Osteoblast (primary cell): ENCODE data around the gene CTNNBIP1. TPM values are rescaled to one million over a fixed set of nuclear protein-coding genes. Genes with fewer than 3 reads are reported as not detected.

ENCODE experiments used
- DNase-seq: peaks from one replicate; pipeline ENCODE4 v3.0.0; 2011; ENCODE audit warnings: low spot score, mixed read lengths; ENCODE audit not compliant: insufficient read length; ENCODE audit errors: missing footprints
- H2AFZ ChIP-seq: 2 replicates; pipeline ENCODE4 v1.6.0; 2011; ENCODE audit warnings: mild to moderate bottlenecking, low read length
- H3K27ac ChIP-seq: 2 replicates; pipeline ENCODE4 v1.5.1; 2011; ENCODE audit warnings: mild to moderate bottlenecking, low read depth, low read length, moderate library complexity
- H3K27me3 ChIP-seq: 2 replicates; pipeline ENCODE4 v1.6.0; 2012; ENCODE audit warnings: mild to moderate bottlenecking, control low read depth, inconsistent platforms, low read length, moderate library complexity; ENCODE audit not compliant: insufficient read depth
- H3K36me3 ChIP-seq: 2 replicates; pipeline ENCODE4 v1.5.1; 2011; ENCODE audit warnings: mild to moderate bottlenecking, low read length, control low read depth, moderate library complexity; ENCODE audit not compliant: insufficient read depth
- H3K4me1 ChIP-seq: 2 replicates; pipeline ENCODE4 v1.5.1; 2011; ENCODE audit warnings: mild to moderate bottlenecking, low read length, control low read depth, moderate library complexity; ENCODE audit not compliant: insufficient read depth
- H3K4me2 ChIP-seq: 2 replicates; pipeline ENCODE4 v1.6.0; 2011; ENCODE audit warnings: mild to moderate bottlenecking, low read length; ENCODE audit not compliant: insufficient read depth
- H3K4me3 ChIP-seq: fragments of 200-600 bp; sonication (generic); 3 replicates; pipeline ENCODE4 v1.5.1; 2012; ENCODE audit warnings: mild to moderate bottlenecking, low read length, inconsistent platforms; ENCODE audit not compliant: insufficient read depth
- H3K79me2 ChIP-seq: 2 replicates; pipeline ENCODE4 v1.6.0; 2012; ENCODE audit warnings: mild to moderate bottlenecking, low read length, control low read depth, inconsistent platforms; ENCODE audit not compliant: insufficient read depth
- H3K9me3 ChIP-seq: 2 replicates; pipeline ENCODE4 v1.5.1; 2011; ENCODE audit warnings: low read depth, low read length, control low read depth
- H4K20me1 ChIP-seq: 2 replicates; pipeline ENCODE4 v1.6.0; 2012; ENCODE audit warnings: mild to moderate bottlenecking, low read length, control low read depth; ENCODE audit not compliant: insufficient read depth
- total RNA-seq: library from RNA; depleted of rRNA; stranded (reverse); fragments of >200 nt; gene quantifications from 2 replicates; pipeline ENCODE4 v1.2.3, GENCODE V29; 2012
- TF ChIP-seq, protein P1 (sequence below): IDR thresholded peaks from 2 replicates; pipeline ENCODE4 v1.5.1; 2011; ENCODE audit warnings: mild to moderate bottlenecking, low read depth, low read length, moderate library complexity; ENCODE audit errors: extremely low read depth

Gene CTNNBIP1
- total RNA-seq, 1 donor: 18.5 TPM

GRCh38 chr1:9867408-9868243 is 42.4 kb downstream of the CTNNBIP1 start:
- TF ChIP-seq, protein P1, sequence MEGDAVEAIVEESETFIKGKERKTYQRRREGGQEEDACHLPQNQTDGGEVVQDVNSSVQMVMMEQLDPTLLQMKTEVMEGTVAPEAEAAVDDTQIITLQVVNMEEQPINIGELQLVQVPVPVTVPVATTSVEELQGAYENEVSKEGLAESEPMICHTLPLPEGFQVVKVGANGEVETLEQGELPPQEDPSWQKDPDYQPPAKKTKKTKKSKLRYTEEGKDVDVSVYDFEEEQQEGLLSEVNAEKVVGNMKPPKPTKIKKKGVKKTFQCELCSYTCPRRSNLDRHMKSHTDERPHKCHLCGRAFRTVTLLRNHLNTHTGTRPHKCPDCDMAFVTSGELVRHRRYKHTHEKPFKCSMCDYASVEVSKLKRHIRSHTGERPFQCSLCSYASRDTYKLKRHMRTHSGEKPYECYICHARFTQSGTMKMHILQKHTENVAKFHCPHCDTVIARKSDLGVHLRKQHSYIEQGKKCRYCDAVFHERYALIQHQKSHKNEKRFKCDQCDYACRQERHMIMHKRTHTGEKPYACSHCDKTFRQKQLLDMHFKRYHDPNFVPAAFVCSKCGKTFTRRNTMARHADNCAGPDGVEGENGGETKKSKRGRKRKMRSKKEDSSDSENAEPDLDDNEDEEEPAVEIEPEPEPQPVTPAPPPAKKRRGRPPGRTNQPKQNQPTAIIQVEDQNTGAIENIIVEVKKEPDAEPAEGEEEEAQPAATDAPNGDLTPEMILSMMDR: peak; percentile 98
- DNase-seq: peak; percentile 94

GRCh38 chr1:9866836-9867235 is 43.2 kb downstream of the CTNNBIP1 start:
- Histone ChIP-seq H3K79me2 (no peaks in the 10 kb centered on the region), H3K9me3 (no peaks in the 10 kb centered on the region), H2AFZ (no peak overlapping the region), H3K4me1 (no peaks in the 10 kb centered on the region), H3K4me3 (no peak overlapping the region), H3K36me3 (no peaks in the 10 kb centered on the region), H3K27me3 (no peaks in the 10 kb centered on the region), H3K27ac (no peak overlapping the region), H4K20me1 (no peaks in the 10 kb centered on the region), H3K4me2 (no peak overlapping the region)
- DNase-seq: no peak
- TF ChIP-seq, protein P1: no peak

More at GRCh38 chr1:9867408-9868243, 42.4 kb downstream of the CTNNBIP1 start:
- Histone ChIP-seq H3K4me2 (no peak overlapping the region), H3K79me2 (no peaks in the 10 kb centered on the region), H3K36me3 (no peaks in the 10 kb centered on the region), H2AFZ (no peak overlapping the region), H3K27ac (no peak overlapping the region), H3K27me3 (no peaks in the 10 kb centered on the region), H4K20me1 (no peaks in the 10 kb centered on the region), H3K9me3 (no peaks in the 10 kb centered on the region), H3K4me1 (no peaks in the 10 kb centered on the region), H3K4me3 (no peak overlapping the region)

- no peak overlapping the region for H2AFZ ChIP-seq
- H3K4me1 ChIP-seq: no peaks in the 10 kb centered on the region
- DNase-seq: no peak
- no peaks in the 10 kb centered on the region for H4K20me1 ChIP-seq
- no peaks in the 10 kb centered on the region for H3K27me3 ChIP-seq
- H3K4me3 ChIP-seq: no peak overlapping the region
- no peak overlapping the region for H3K27ac ChIP-seq
- TF ChIP-seq, protein P1: no peak
- no peak overlapping the region for H3K4me2 ChIP-seq
- no peaks in the 10 kb centered on the region for H3K79me2 ChIP-seq
- no peaks in the 10 kb centered on the region for H3K9me3 ChIP-seq
- no peaks in the 10 kb centered on the region for H3K36me3 ChIP-seq
These were observed 44.3 kb downstream of the CTNNBIP1 start for GRCh38 chr1:9865724-9866123.

GRCh38 chr1:9863371-9863770 is 46.7 kb downstream of the CTNNBIP1 start:
- Histone ChIP-seq H3K9me3 (no peaks in the 10 kb centered on the region), H3K79me2 (no peaks in the 10 kb centered on the region), H2AFZ (no peak overlapping the region), H3K4me1 (no peaks in the 10 kb centered on the region), H3K36me3 (no peaks in the 10 kb centered on the region), H3K4me3 (no peak overlapping the region), H4K20me1 (no peaks in the 10 kb centered on the region), H3K27me3 (no peaks in the 10 kb centered on the region), H3K4me2 (no peak overlapping the region), H3K27ac (no peak overlapping the region)
- no peak for DNase-seq
- TF ChIP-seq, protein P1: no peak
